SU-DHL-6 (cell line): ENCODE data around the gene GIMAP8.

Source experiments
- H2AFZ ChIP-seq: fragments of 200-600 bp; sonication (generic); 2 replicates; pipeline ENCODE4 v1.6.1; 2014; ENCODE audit warnings: low read depth, mild to moderate bottlenecking, moderate library complexity, mixed read lengths, antibody characterized with exemption, low read length; ENCODE audit not compliant: severe bottlenecking
- H3F3A ChIP-seq: fragments of 200-600 bp; shearing (Covaris generic); 2 replicates; pipeline ENCODE4 v1.6.0; 2016; ENCODE audit warnings: antibody characterized with exemption, mild to moderate bottlenecking; ENCODE audit not compliant: insufficient read depth
- H3K27ac ChIP-seq: fragments of 200-600 bp; sonication (generic); 2 replicates; pipeline ENCODE4 v1.5.1; 2016; ENCODE audit warnings: low read depth, mild to moderate bottlenecking, low read length, moderate library complexity, mixed read lengths
- H3K27me3 ChIP-seq: fragments of 200-600 bp; sonication (generic), shearing (Covaris generic); 2 replicates; pipeline ENCODE4 v1.6.0; 2014; ENCODE audit warnings: mild to moderate bottlenecking, low read length
- H3K36me3 ChIP-seq: fragments of 200-600 bp; sonication (generic); 2 replicates; pipeline ENCODE4 v1.6.1; 2014; ENCODE audit warnings: mild to moderate bottlenecking, low read length, mixed read lengths
- H3K4me2 ChIP-seq: fragments of 300-600, 200-600 bp; shearing (Covaris generic), sonication (generic); 2 replicates; pipeline ENCODE4 v1.6.0; 2014; ENCODE audit warnings: low read length, low read depth, mild to moderate bottlenecking; ENCODE audit not compliant: poor library complexity, severe bottlenecking
- H3K4me3 ChIP-seq: fragments of 200-600 bp; sonication (generic); 2 replicates; pipeline ENCODE4 v1.5.1; 2014; ENCODE audit warnings: antibody characterized with exemption, low read length, mild to moderate bottlenecking, mixed read lengths; ENCODE audit not compliant: insufficient read depth, poor library complexity, severe bottlenecking
- H3K79me2 ChIP-seq: fragments of 200-600 bp; sonication (generic); 2 replicates; pipeline ENCODE4 v1.6.1; 2014; ENCODE audit warnings: mild to moderate bottlenecking, low read length, moderate library complexity; ENCODE audit not compliant: insufficient read depth
- H3K9ac ChIP-seq: fragments of 200-600 bp; sonication (generic); 2 replicates; pipeline ENCODE4 v1.7.0; 2014; ENCODE audit warnings: mild to moderate bottlenecking, low read length
- H3K9me2 ChIP-seq: fragments of 200-600 bp; sonication (generic); replicated peaks from 2 replicates; pipeline ENCODE4 v1.6.1; 2014; ENCODE audit warnings: low read length; ENCODE audit not compliant: insufficient read depth
- H3K9me3 ChIP-seq: fragments of 200-600 bp; sonication (generic); 2 replicates; pipeline ENCODE4 v1.6.1; 2014; ENCODE audit warnings: low read length, mixed read lengths; ENCODE audit not compliant: insufficient read depth
- H4K20me1 ChIP-seq: fragments of 200-600 bp; sonication (generic); 2 replicates; pipeline ENCODE4 v1.6.1; 2014; ENCODE audit warnings: low read depth, mild to moderate bottlenecking, antibody characterized with exemption, low read length, moderate library complexity, mixed read lengths
- CTCF ChIP-seq: fragments of 200-600 bp; sonication (generic); IDR thresholded peaks from one replicate; pipeline ENCODE4 v1.5.1; 2017; ENCODE audit warnings: antibody characterized with exemption, mild to moderate bottlenecking, low read length, moderate library complexity; ENCODE audit not compliant: insufficient read depth, poor library complexity, severe bottlenecking
- EZH2phosphoT487 ChIP-seq: fragments of 200-600 bp; sonication (generic), shearing (Covaris generic); conservative IDR thresholded peaks from 2 replicates; pipeline ENCODE4 v1.6.1; 2018; ENCODE audit warnings: mild to moderate bottlenecking, antibody characterized with exemption, low read length, moderate library complexity, mixed read lengths

The GIMAP8 gene

GRCh38 chr7:150515248-150516147, 65.1 kb downstream of the GIMAP8 start:
- Histone ChIP-seq H3K4me2 (no peak overlapping the region), H3K36me3 (no peaks in the 10 kb centered on the region), H3K27ac (no peak overlapping the region), H3K9ac (no peak overlapping the region), H2AFZ (no peak overlapping the region), H3K9me2 (no peaks in the 10 kb centered on the region), H3K9me3 (no peaks in the 10 kb centered on the region), H3K79me2 (no peaks in the 10 kb centered on the region), H4K20me1 (no peaks in the 10 kb centered on the region), H3K27me3 (no peaks in the 10 kb centered on the region), H3K4me3 (no peak overlapping the region), H3F3A (no peaks in the 10 kb centered on the region)
- TF ChIP-seq EZH2phosphoT487 (no peak), CTCF (no peak)

- Histone ChIP-seq H3K9ac (no peak overlapping the region), H3K4me3 (no peak overlapping the region), H3K79me2 (no peaks in the 10 kb centered on the region), H3K9me3 (no peaks in the 10 kb centered on the region), H3K27me3 (no peaks in the 10 kb centered on the region), H4K20me1 (no peaks in the 10 kb centered on the region), H3K36me3 (no peaks in the 10 kb centered on the region), H3K9me2 (no peaks in the 10 kb centered on the region), H3F3A (no peaks in the 10 kb centered on the region), H2AFZ (no peak overlapping the region), H3K4me2 (no peak overlapping the region), H3K27ac (no peak overlapping the region)
- TF ChIP-seq EZH2phosphoT487, result no peak
- TF ChIP-seq CTCF, result no peak
Measured at GRCh38 chr7:150516956-150517745, 66.7 kb downstream of the GIMAP8 start.

GRCh38 chr7:150519310-150519709, 68.9 kb downstream of the GIMAP8 start:
- H2AFZ ChIP-seq, result no peak overlapping the region
- no peak overlapping the region for H3K9ac ChIP-seq
- no peaks in the 10 kb centered on the region for H3K9me3 ChIP-seq
- TF ChIP-seq EZH2phosphoT487 (no peak), CTCF (no peak)
- H3K4me3 ChIP-seq, result no peak overlapping the region
- H3F3A ChIP-seq, result no peaks in the 10 kb centered on the region
- no peaks in the 10 kb centered on the region for H3K9me2 ChIP-seq
- H3K4me2 ChIP-seq, result no peak overlapping the region
- H3K36me3 ChIP-seq, result no peaks in the 10 kb centered on the region
- H3K79me2 ChIP-seq, result no peaks in the 10 kb centered on the region
- H3K27ac ChIP-seq, result no peak overlapping the region
- H3K27me3 ChIP-seq, result no peaks in the 10 kb centered on the region
- no peaks in the 10 kb centered on the region for H4K20me1 ChIP-seq
